LNCaP clone FGC (cell line): ENCODE data around the gene SERPINB11.

Experiments used
- DNase-seq: peaks from one replicate; pipeline ENCODE4 v3.0.0-alpha.2; 2011; ENCODE audit warnings: low read depth
- H3K4me3 ChIP-seq: 2 replicates; pipeline ENCODE4 v1.5.1; 2011; ENCODE audit warnings: mild to moderate bottlenecking, low read depth, low read length, control low read depth
- CTCF ChIP-seq: IDR thresholded peaks from 2 replicates; pipeline ENCODE4 v1.5.1; 2012; ENCODE audit warnings: mild to moderate bottlenecking; ENCODE audit not compliant: control insufficient read depth, insufficient read depth; ENCODE audit errors: extremely low read depth

Gene SERPINB11

DNA sequence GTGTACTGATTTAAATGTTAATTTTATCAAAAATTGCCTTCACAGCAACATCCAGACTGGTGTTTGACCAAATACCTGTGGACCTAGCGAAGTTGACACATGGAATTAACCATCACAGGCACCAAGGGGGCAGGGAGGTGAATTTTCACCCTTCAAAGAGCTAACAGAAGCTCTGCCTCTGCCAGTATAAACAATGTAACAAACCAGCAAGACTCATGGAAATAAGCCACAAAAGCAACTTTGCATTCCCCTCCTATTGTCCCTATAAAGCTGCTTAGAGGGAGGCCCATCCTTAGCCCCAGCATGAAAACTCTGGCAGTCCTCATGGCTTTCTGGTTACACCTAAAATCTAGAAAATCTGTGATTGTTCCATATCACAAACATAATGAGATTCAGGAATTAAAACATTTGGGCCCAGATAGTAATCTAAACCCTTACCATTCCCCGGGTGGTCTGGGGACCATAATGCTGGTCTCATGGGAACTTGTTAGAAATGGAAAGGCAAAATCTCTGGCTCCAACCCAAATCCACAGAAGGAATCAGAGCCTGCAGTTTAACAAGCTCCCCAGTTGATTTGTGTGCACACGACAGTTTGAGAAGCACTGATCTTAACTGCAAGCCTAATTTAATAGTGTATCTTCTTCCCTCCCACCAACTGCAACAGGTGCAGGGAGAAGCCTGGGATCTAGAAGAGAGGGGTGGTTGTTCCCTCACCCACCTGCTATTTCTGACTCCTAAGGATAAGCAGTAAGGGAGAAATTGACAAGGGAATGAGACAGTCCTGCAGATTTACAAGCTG lies 23.1 kb downstream of the SERPINB11 start:
- TF ChIP-seq CTCF = no peak
- DNase-seq = no peak
- no peak overlapping the region for H3K4me3 ChIP-seq

DNA sequence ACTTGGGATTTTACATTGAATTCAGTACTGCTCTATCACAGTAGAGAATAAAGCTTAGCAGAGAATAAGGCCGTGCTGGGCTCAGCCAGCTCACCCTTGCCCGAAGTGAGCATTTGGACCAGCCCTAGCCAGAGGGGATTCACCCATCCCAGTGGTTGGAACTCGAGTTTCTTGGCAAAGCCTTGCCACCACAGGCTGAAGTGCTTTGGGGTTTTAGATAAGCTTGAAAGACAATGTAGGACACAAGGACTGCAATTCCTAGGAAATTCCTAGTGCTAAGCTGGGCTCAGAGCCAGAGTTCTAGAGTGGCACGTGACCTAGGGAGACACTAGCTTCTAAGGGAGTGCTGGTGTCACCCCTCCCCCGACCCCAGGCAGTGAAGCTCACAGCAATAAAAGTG lies 28.0 kb downstream of the SERPINB11 start:
- DNase-seq = no peak
- H3K4me3 ChIP-seq = no peak overlapping the region

GRCh38 chr18:63731215-63731614 lies 28.5 kb downstream of the SERPINB11 start:
- no peak for DNase-seq
- no peak for TF ChIP-seq CTCF
- H3K4me3 ChIP-seq = no peak overlapping the region

More for the DNA sequence above, 28.0 kb downstream of the SERPINB11 start:
- TF ChIP-seq CTCF = no peak

GRCh38 chr18:63736876-63737275 lies 34.1 kb downstream of the SERPINB11 start:
- no peak for TF ChIP-seq CTCF
- H3K4me3 ChIP-seq = no peak overlapping the region
- DNase-seq = no peak

DNA sequence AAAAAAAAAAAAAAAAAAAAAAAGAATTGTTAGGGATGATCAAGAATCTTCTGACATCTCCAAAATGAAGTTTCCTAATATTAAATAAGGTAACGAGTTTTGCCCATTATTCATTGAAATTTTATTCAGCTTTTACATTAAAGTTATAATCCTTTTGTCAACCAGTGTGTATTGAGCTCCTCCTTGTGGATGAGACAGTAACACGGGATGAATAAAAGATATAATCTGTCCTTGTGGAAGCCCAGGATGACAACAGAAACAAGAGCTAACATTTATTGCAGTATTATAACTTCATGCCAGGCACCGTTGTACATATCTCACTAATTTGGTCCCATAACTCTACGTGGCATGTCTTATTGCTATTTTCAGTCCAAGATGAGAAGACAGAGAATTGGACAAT lies 39.0 kb downstream of the SERPINB11 start:
- TF ChIP-seq CTCF = peak; percentile 83
- no peak overlapping the region for H3K4me3 ChIP-seq
- no peak for DNase-seq

DNA sequence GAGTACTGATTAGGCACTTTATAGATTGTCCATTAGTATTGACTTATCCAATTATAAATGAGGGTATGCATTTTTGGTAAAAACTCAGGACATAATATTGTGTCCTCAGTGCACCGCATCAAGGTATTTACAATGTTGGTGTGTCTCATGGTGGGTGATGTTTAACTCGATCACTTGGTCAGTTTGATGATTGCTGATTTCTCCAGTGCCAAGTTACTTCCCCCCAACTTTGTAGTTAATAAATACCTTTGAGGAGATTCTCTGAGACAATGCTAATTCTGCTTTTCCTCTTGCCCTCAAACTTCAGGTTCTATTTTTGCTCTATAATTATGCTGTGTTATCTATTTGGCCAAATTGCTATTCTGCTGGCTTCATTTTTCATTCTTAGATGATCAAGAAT lies 44.2 kb downstream of the SERPINB11 start:
- H3K4me3 ChIP-seq = no peak overlapping the region
- no peak for TF ChIP-seq CTCF
- DNase-seq = no peak

DNA sequence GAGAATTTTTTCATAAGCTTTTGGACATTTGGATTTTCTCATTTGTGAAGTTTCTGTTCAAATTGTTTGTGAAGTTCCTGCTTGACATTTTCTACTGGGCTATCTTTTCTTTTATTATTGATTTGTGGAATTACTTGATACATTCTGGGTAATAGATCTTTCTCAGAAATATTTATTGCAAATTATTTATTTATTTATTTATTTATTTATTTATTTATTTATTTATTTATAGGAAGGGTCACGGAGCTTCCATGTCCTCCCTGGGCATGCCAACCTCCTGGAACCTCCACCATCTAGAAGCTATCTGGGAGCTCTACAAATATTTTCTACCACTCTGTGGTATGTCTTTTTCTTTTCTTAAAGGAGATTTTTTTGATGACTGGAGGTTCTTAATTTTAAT lies 46.7 kb downstream of the SERPINB11 start:
- no peak for DNase-seq
- H3K4me3 ChIP-seq = no peak overlapping the region
- TF ChIP-seq CTCF = no peak
